ENCODE data around the gene DMRT3. TPM values are rescaled to one million over a fixed set of nuclear protein-coding genes. Genes with fewer than 3 reads are reported as not detected.

DMRT3 gene
- total RNA-seq, 2 experiments from 2014 or later: not detected

DNA sequence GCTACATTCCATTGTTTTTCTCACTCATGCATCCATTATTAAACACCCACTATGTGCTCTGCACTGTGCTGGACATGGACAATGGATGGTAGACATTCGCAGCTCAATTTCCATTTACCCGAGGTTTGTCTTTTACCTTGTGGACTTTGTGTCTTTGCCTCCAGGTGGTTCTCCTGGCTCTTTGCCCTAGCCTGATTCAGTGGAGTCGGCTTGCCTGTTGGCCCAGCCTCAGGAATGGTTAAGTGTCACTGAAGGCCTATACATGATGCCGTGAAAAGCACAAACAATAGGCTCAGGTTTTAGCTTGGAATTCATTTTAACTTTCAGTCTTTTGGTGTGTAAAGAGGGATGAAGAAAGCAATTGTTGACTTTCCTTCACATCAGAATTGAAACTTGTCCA, 16.5 kb upstream of the DMRT3 start:
- no peaks in the 10 kb centered on the region for H3K9me3 Mint-ChIP-seq
- ATAC-seq: no peak
- CTCF ChIA-PET: no interaction called here

DNA sequence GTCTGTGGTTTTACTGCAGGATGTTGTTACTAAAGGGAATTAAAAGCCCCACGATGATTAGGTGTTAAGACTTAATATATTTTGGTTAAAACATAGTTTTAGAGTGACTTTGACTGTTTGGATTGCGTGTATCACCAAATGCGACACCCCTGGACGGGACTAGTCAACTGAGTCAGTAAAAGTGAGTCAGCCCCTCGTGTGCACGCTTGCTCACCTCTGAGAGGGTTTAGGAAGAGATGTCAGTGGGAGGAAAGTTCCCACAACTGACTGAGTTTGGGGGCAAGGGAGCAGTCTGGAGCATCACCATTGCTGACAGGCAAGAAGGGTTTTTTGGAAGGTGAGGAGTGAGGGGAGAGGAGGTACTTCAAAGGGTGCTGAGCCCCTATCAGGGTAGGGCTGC, 14.4 kb upstream of the DMRT3 start:
- ChIA-PET POLR2A (no interaction called here), CTCF (no interaction called here)
- no peak for TF ChIP-seq CTCF (IDR thresholded peaks at IDR 0.05)
- Mint-ChIP-seq H3K36me3 (ENCODE audit: low read depth) (no peaks in the 10 kb centered on the region), H3K9me3 (no peaks in the 10 kb centered on the region), H3K27ac (no peak overlapping the region), H3K4me3 (no peak overlapping the region), H3K27me3 (peaks cover 48% of the 10 kb centered on the region), H3K4me1 (ENCODE audit: low read depth) (no peaks in the 10 kb centered on the region)
- ATAC-seq: no peak
- DNase-seq: no peak
- intact Hi-C loops (cut with micrococcal nuclease): no loop called here

More for the DNA sequence above, 16.5 kb upstream of the DMRT3 start:
- no peak for TF ChIP-seq CTCF (IDR thresholded peaks at IDR 0.05)
- H3K27ac Mint-ChIP-seq: no peak overlapping the region
- no peaks in the 10 kb centered on the region for H3K4me1 Mint-ChIP-seq (ENCODE audit: low read depth)
- H3K36me3 Mint-ChIP-seq (ENCODE audit: low read depth): no peaks in the 10 kb centered on the region
- H3K4me3 Mint-ChIP-seq: no peak overlapping the region
- POLR2A ChIA-PET: interaction anchor here (0.7 kb wide), 1 partner anchor 34 kb away, joined by 3 read pairs; no protein-coding TSS in a partner anchor
- DNase-seq: no peak
- intact Hi-C loops (cut with micrococcal nuclease): loop anchor here (10.0 kb wide), 1 partner anchor 65 kb away; no protein-coding TSS in a partner anchor
- peaks cover 31% of the 10 kb centered on the region for H3K27me3 Mint-ChIP-seq

DNA sequence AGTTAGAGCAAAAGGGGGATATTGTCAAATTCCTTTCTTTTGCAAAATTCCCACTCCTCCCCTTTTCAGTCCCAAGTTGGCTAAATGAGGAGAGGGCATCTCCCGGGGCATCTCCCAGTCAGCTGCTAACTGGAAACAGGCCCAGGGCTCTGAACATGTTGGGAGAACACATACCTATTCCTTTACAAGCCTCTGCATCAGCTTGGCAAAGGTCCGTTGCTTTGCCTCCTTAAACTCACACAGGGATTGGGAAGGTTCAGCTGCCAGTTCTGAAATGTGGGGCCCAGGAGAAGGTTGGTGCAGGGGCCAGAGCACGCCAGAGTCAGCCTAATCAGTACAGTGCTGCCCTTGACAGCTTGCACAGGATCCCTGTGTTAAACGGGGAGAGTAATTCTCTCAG, 11.0 kb upstream of the DMRT3 start:
- POLR2A ChIA-PET: no interaction called here
- intact Hi-C loops (cut with micrococcal nuclease): no loop called here
- CTCF ChIA-PET: interaction anchor here (1.0 to 1.2 kb wide), 2 partner anchors 24 to 44 kb away, joined by 3 to 4 read pairs; no protein-coding TSS in a partner anchor
- no peak overlapping the region for H3K4me3 Mint-ChIP-seq
- no peak for ATAC-seq
- H3K36me3 Mint-ChIP-seq (ENCODE audit: low read depth): peaks cover 3% of the 10 kb centered on the region
- peaks cover 8% of the 10 kb centered on the region for H3K4me1 Mint-ChIP-seq (ENCODE audit: low read depth)
- H3K27ac Mint-ChIP-seq: no peak overlapping the region
- DNase-seq: no peak
- no peaks in the 10 kb centered on the region for H3K9me3 Mint-ChIP-seq
- H3K27me3 Mint-ChIP-seq: peaks cover 74% of the 10 kb centered on the region
- TF ChIP-seq CTCF (IDR thresholded peaks at IDR 0.05): no peak

GRCh38 chr9:966870-967269, 9.6 kb upstream of the DMRT3 start:
- ATAC-seq (no peak), DNase-seq (no peak)
- POLR2A ChIA-PET: interaction anchor here (1.0 kb wide), 1 partner anchor 88 kb away, joined by 3 read pairs; no protein-coding TSS in a partner anchor
- H3K4me1 Mint-ChIP-seq (ENCODE audit: low read depth): peaks cover 8% of the 10 kb centered on the region
- H3K36me3 Mint-ChIP-seq (ENCODE audit: low read depth): peaks cover 3% of the 10 kb centered on the region
- intact Hi-C loops (cut with micrococcal nuclease): no loop called here
- H3K9me3 Mint-ChIP-seq: no peaks in the 10 kb centered on the region
- no peak overlapping the region for H3K27ac Mint-ChIP-seq
- no peak overlapping the region for H3K4me3 Mint-ChIP-seq
- H3K27me3 Mint-ChIP-seq: peaks cover 66% of the 10 kb centered on the region
- no peak for TF ChIP-seq CTCF (IDR thresholded peaks at IDR 0.05)
- CTCF ChIA-PET: interaction anchor here (1.2 to 1.9 kb wide), 2 partner anchors 38 to 43 kb away, joined by 4 to 6 read pairs; no protein-coding TSS in a partner anchor

DNA sequence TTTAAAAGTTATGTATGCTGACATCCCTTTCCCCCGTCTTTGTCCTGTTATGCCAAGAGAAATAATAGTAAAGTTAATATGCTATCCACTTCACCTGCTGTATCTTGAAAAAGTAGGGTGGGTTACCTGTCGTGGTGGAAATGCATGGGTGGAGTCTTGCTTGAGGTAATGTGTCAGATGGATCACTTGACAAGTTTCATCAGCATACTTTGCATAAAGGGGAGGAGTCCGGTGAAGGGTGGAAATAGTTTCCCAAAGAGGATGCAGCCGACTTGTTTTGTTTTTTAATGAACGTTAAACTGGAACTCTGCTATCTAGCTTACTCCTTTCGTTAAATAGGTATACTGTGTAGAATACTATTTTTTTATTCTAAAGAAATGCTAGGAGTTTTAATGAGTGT, 9.0 kb upstream of the DMRT3 start:
- no peak for ATAC-seq
- intact Hi-C loops (cut with micrococcal nuclease): no loop called here
- DNase-seq: no peak
- peaks cover 66% of the 10 kb centered on the region for H3K27me3 Mint-ChIP-seq
- no peaks in the 10 kb centered on the region for H3K9me3 Mint-ChIP-seq
- no peak overlapping the region for H3K27ac Mint-ChIP-seq
- H3K36me3 Mint-ChIP-seq (ENCODE audit: low read depth): peaks cover 3% of the 10 kb centered on the region
- ChIA-PET POLR2A (no interaction called here), CTCF (interaction anchor here (1.9 kb wide), 1 partner anchor 39 kb away, joined by 6 read pairs; no protein-coding TSS in a partner anchor)
- no peak for TF ChIP-seq CTCF (IDR thresholded peaks at IDR 0.05)
- no peak overlapping the region for H3K4me3 Mint-ChIP-seq
- peaks cover 8% of the 10 kb centered on the region for H3K4me1 Mint-ChIP-seq (ENCODE audit: low read depth)
